BJ (cell line): ENCODE data around the gene MSRB3. TPM values are rescaled to one million over a fixed set of nuclear protein-coding genes. Genes with fewer than 3 reads are reported as not detected.
"Not testable (repeated sequence)": the region's sequence is repeated elsewhere in the genome, so short reads cannot be mapped to it uniquely, and the experiment has no call there.

ENCODE experiments used
- CTCF ChIA-PET: fragments of 350-600 bp; formaldehyde crosslinking; extraction: SDS; loops from one replicate; lab custom pipeline; 2021; ENCODE audit warnings: antibody characterized with exemption, inconsistent platforms; lab: Yijun Ruan, JAX
- POLR2A ChIA-PET: fragments of 300-600 bp; sonication (Branson Sonifier 250); formaldehyde crosslinking; extraction: SDS; loops from one replicate; lab custom pipeline; 2021; ENCODE audit warnings: antibody characterized with exemption; lab: Charles Lee
- DNase-seq: peaks from one replicate; pipeline ENCODE4 v3.0.0-alpha.2; 2011; ENCODE audit warnings: low read depth
- H3K27me3 ChIP-seq: 2 replicates; pipeline ENCODE4 v1.6.0; 2011; ENCODE audit warnings: low read length; ENCODE audit not compliant: control insufficient read depth, insufficient read depth
- H3K36me3 ChIP-seq: 2 replicates; pipeline ENCODE4 v1.5.1; 2011; ENCODE audit warnings: low read length; ENCODE audit not compliant: control insufficient read depth, insufficient read depth
- H3K4me3 ChIP-seq: 2 replicates; pipeline ENCODE4 v1.5.1; 2011; ENCODE audit warnings: low read depth, mild to moderate bottlenecking, control low read depth, low read length
- polyA plus RNA-seq: library from polyadenylated mRNA; depleted of rRNA; stranded (reverse); fragments of >200 nt; gene quantifications from 2 replicates; pipeline ENCODE4 v1.2.3, GENCODE V29; 2011
- TF ChIP-seq, protein P1 (sequence below): IDR thresholded peaks from 2 replicates; pipeline ENCODE4 v1.5.1; 2011; ENCODE audit warnings: low read depth, mild to moderate bottlenecking, control low read depth, inconsistent platforms, low read length, moderate library complexity; ENCODE audit not compliant: insufficient read depth

The MSRB3 gene
- polyA plus RNA-seq, 1 experiment = 76.0 TPM

- TF ChIP-seq, protein P1, sequence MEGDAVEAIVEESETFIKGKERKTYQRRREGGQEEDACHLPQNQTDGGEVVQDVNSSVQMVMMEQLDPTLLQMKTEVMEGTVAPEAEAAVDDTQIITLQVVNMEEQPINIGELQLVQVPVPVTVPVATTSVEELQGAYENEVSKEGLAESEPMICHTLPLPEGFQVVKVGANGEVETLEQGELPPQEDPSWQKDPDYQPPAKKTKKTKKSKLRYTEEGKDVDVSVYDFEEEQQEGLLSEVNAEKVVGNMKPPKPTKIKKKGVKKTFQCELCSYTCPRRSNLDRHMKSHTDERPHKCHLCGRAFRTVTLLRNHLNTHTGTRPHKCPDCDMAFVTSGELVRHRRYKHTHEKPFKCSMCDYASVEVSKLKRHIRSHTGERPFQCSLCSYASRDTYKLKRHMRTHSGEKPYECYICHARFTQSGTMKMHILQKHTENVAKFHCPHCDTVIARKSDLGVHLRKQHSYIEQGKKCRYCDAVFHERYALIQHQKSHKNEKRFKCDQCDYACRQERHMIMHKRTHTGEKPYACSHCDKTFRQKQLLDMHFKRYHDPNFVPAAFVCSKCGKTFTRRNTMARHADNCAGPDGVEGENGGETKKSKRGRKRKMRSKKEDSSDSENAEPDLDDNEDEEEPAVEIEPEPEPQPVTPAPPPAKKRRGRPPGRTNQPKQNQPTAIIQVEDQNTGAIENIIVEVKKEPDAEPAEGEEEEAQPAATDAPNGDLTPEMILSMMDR = peak; percentile 43; the same call in 1 of the 2 replicates
- ChIA-PET CTCF (interaction anchor here (0.6 to 1.3 kb wide), 6 partner anchors 9 to 288 kb away, joined by 3 to 5 read pairs (median 3); no protein-coding TSS in a partner anchor), POLR2A (no interaction called here)
- no peaks in the 10 kb centered on the region for H3K27me3 ChIP-seq
- DNase-seq = no peak
- H3K4me3 ChIP-seq = no peak overlapping the region
- H3K36me3 ChIP-seq = no peaks in the 10 kb centered on the region
These were observed 35.3 kb downstream of the MSRB3 start for GRCh38 chr12:65313719-65314317.

- H3K27me3 ChIP-seq, DNase-seq, POLR2A ChIA-PET, H3K36me3 ChIP-seq, H3K4me3 ChIP-seq: not testable (repeated sequence)
- CTCF ChIA-PET = interaction anchor here (1.0 to 1.3 kb wide), 2 partner anchors 8 to 12 kb away, joined by 3 read pairs; no protein-coding TSS in a partner anchor
These were observed 36.8 kb downstream of the MSRB3 start for GRCh38 chr12:65315238-65315637.

DNA sequence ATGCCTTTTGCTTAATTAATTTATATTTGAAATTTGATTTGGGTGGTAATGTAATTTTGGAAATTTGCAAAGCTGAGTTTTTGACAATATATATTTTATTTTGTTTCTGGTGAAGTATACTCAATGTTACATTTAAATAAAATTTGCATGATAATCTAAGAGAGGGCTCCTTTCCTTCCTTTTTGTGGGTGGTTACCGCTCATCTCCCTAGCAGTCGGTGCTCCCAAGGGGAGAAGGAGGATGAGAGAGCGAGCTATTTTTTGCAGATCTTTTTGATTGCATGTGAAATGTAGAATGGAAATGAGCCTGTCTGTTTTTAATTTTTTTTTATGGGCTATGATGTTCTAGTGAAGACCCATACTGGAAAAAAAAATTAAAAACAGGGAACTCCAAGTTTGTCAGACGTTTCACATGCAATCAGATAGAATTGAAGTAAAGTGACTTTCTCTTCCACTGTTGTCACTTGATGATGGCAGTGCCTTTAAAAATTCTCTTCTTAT lies 39.8 kb downstream of the MSRB3 start:
- TF ChIP-seq, protein P1 = no peak
- no peaks in the 10 kb centered on the region for H3K36me3 ChIP-seq
- no peaks in the 10 kb centered on the region for H3K27me3 ChIP-seq
- no peak for DNase-seq
- ChIA-PET CTCF (no interaction called here), POLR2A (interaction anchor here (0.6 kb wide), 1 partner anchor 37 kb away, joined by 3 read pairs; no protein-coding TSS in a partner anchor)
- no peak overlapping the region for H3K4me3 ChIP-seq

GRCh38 chr12:65319688-65320200 lies 41.3 kb downstream of the MSRB3 start:
- no peak for DNase-seq
- TF ChIP-seq, protein P1 = no peak
- Histone ChIP-seq H3K27me3 (no peaks in the 10 kb centered on the region), H3K4me3 (no peak overlapping the region), H3K36me3 (no peaks in the 10 kb centered on the region)
- ChIA-PET CTCF (no interaction called here), POLR2A (no interaction called here)

DNA sequence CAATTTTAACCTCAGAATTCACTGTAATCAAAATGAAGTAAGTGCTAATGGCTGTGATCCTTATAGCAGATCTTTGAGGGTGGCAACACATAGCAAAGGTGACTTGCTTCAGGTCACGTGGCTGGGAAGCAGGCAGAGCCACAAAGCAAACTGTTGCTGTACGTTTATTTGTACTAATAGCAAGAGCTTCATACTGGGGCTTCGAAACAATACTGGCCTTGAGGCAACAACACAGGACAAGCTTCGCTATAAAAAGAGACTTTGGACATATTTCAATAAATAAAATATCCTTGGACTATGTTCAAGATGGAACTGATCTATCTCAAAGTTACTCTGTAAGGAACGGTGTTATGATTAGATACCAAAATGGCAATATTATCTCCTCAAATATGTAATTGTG lies 44.6 kb downstream of the MSRB3 start:
- Histone ChIP-seq H3K4me3 (no peak overlapping the region), H3K27me3 (no peaks in the 10 kb centered on the region), H3K36me3 (no peaks in the 10 kb centered on the region)
- POLR2A ChIA-PET = no interaction called here
- TF ChIP-seq, protein P1 = no peak
- CTCF ChIA-PET = interaction anchor here (0.6 to 1.3 kb wide), 2 partner anchors 157 to 431 kb away, joined by 3 to 4 read pairs; no protein-coding TSS in a partner anchor
- DNase-seq = no peak
